Tibial artery (tissue), 4 donors: ENCODE results near the gene DNER.
"Not testable (repeated sequence)": the region's sequence is repeated elsewhere in the genome, so short reads cannot be mapped to it uniquely, and the experiment has no call there.

Experiments
- DNase-seq, 2 donors: peaks; one replicate each; pipeline ENCODE4 v3.0.0-alpha.2; 2019
- H3K27ac ChIP-seq, 2 donors: fragments of 200-600 bp; sonication (generic) in 1 of 2; 1 replicate in 1 of 2; 2 replicates in 1 of 2; pipeline ENCODE4 v1.5.1; 2018 to 2019; ENCODE audit warnings: mild to moderate bottlenecking in 1 of 2
- H3K27me3 ChIP-seq, 2 donors: fragments of 200-600 bp; sonication (generic) in 1 of 2; one replicate each; pipeline versions ENCODE4 v1.5.1 to v1.6.0; 2016 to 2019
- H3K36me3 ChIP-seq, 3 donors: fragments of 200-600 bp; sonication (generic) in 2 of 3; one replicate each; pipeline ENCODE4 v1.5.1; 2016 to 2019; ENCODE audit warnings: mild to moderate bottlenecking in 2 of 3
- H3K4me1 ChIP-seq, 4 donors: fragments of 200-600 bp; sonication (generic) in 2 of 4; 1 replicate in 3 of 4; 2 replicates in 1 of 4; pipeline ENCODE4 v1.5.1; 2016 to 2019
- H3K4me3 ChIP-seq, 2 donors: fragments of 200-600 bp; sonication (generic) in 1 of 2; 1 replicate in 1 of 2; 2 replicates in 1 of 2; pipeline ENCODE4 v1.5.1; 2018 to 2019; ENCODE audit warnings: mild to moderate bottlenecking in 2 of 2
- H3K9me3 ChIP-seq, 3 donors: fragments of 200-600 bp; sonication (generic) in 1 of 3; one replicate each; pipeline ENCODE4 v1.5.1; 2016 to 2019
- CTCF ChIP-seq, 2 experiments: fragments of 200-600 bp in 1 of 2; fragments of 450-650 bp in 1 of 2; IDR thresholded peaks; one replicate each; pipeline ENCODE4 v1.5.1; 2017 to 2019; ENCODE audit warnings: antibody characterized with exemption in 2 of 2, mild to moderate bottlenecking in 1 of 2, moderate library complexity in 1 of 2
- intact Hi-C: fragments of 100-400 bp; cut with DNase I; formaldehyde crosslinking; loops from one replicate; pipeline ENCODE4 v1.15.0; 2023; ENCODE audit warnings: low total_unique reads

DNER gene

DNA sequence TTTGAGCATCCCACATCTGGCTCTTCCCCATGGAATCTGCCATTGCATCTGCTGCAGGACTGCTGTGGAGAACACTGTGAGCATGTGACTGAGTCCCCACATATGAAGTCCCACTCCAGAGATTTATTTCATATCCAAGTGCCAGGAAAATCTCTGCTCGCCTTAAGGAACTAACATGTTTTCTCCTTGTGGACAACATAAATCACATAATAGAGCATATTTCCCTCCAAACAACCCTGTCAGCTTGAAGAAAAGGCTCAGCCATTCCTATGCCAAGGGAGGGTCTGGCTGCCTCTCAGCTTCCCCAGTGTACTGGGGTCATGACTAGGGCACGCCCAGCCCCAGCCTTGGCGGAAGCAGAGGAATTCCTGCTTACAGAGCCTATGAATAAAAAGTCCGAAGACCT is 193.7 kb downstream of the DNER start:
- H3K27ac ChIP-seq = peak overlapping the region in 1 of 2 donors; percentile 30
- TF ChIP-seq CTCF (IDR thresholded peaks at IDR 0.05) = no peak
- DNase-seq = peak in 1 of 2 donors; percentile 45
- intact Hi-C loops = no loop called here
- no peaks in the 10 kb centered on the region for H3K36me3 ChIP-seq
- peaks cover 0 to 2% of the 10 kb centered on the region in 2 donors for H3K27me3 ChIP-seq
- no peak overlapping the region for H3K4me3 ChIP-seq
- peaks cover 0 to 7% (median 0%) of the 10 kb centered on the region in 4 donors for H3K4me1 ChIP-seq
- H3K9me3 ChIP-seq = no peaks in the 10 kb centered on the region

- Histone ChIP-seq H3K4me3 (no peak overlapping the region), H3K9me3 (no peaks in the 10 kb centered on the region), H3K4me1 (peaks cover 0 to 7% (median 0%) of the 10 kb centered on the region in 4 donors), H3K27me3 (peaks cover 0 to 2% of the 10 kb centered on the region in 2 donors), H3K36me3 (no peaks in the 10 kb centered on the region), H3K27ac (no peak overlapping the region)
- no peak for TF ChIP-seq CTCF (IDR thresholded peaks at IDR 0.05)
- intact Hi-C loops = no loop called here
- DNase-seq = no peak
Measured at GRCh38 chr2:229519655-229520430, 194.5 kb downstream of the DNER start.

DNA sequence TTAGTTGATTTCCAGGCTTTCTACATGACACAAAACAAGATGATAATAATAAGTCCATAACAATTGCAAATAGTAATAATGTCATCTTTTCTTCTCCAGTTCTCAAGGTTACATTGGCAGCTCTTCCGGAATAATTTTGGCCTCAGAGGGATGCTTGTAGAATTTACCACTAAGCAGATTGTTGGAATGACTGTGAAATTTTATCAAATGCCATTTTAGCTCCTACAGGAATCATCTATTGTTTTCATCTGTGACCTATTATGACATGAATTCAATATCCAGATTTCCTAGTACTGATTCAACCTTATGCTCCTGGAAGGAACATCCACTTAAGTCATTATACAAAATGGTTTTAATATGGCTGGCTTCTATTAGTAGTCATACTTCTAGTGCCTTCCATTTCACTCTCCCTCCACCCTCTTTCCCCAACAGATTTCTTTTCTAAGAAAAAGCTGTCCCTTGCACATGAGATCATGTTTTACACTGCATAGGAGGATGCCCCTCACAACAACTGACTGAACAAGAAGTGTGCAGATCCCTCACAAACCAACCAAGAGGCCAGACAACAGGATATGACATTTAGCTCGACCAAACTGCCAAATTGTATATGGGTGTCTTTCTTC is 200.0 kb downstream of the DNER start:
- H3K4me1 ChIP-seq = no peaks in the 10 kb centered on the region
- no peak for TF ChIP-seq CTCF (IDR thresholded peaks at IDR 0.05)
- no peaks in the 10 kb centered on the region for H3K36me3 ChIP-seq
- intact Hi-C loops = no loop called here
- no peaks in the 10 kb centered on the region for H3K27me3 ChIP-seq
- DNase-seq = no peak
- H3K9me3 ChIP-seq = no peaks in the 10 kb centered on the region
- H3K4me3 ChIP-seq = no peak overlapping the region
- no peak overlapping the region for H3K27ac ChIP-seq

DNA sequence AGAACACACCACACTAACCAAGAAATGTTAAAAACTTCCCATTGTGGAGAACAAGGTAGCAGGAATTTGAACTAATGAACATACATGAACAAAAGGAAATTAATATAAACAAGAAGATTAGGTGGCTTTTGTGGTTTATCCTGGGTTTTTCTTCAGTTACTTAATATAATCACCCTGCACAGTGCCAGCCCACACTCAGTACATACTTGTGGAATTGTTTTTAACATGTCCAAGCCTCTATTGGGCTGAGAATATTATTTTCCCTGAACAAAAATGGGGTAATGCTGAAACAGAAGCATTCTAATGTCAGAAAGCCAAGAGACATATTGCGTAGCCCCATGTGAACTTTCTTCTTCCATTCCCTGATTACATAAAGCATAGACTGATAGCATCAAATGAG is 202.8 kb downstream of the DNER start:
- intact Hi-C loops = no loop called here
- DNase-seq = no peak
- Histone ChIP-seq H3K36me3 (no peaks in the 10 kb centered on the region), H3K4me3 (no peak overlapping the region), H3K9me3 (no peaks in the 10 kb centered on the region), H3K27ac (no peak overlapping the region), H3K4me1 (no peaks in the 10 kb centered on the region), H3K27me3 (no peaks in the 10 kb centered on the region)
- no peak for TF ChIP-seq CTCF (IDR thresholded peaks at IDR 0.05)

- H3K27me3 ChIP-seq, H3K4me1 ChIP-seq, H3K4me3 ChIP-seq, H3K36me3 ChIP-seq, intact Hi-C loops, DNase-seq, H3K9me3 ChIP-seq, H3K27ac ChIP-seq: not testable (repeated sequence)
Measured at GRCh38 chr2:229506699-229507098, 207.7 kb downstream of the DNER start.

DNA sequence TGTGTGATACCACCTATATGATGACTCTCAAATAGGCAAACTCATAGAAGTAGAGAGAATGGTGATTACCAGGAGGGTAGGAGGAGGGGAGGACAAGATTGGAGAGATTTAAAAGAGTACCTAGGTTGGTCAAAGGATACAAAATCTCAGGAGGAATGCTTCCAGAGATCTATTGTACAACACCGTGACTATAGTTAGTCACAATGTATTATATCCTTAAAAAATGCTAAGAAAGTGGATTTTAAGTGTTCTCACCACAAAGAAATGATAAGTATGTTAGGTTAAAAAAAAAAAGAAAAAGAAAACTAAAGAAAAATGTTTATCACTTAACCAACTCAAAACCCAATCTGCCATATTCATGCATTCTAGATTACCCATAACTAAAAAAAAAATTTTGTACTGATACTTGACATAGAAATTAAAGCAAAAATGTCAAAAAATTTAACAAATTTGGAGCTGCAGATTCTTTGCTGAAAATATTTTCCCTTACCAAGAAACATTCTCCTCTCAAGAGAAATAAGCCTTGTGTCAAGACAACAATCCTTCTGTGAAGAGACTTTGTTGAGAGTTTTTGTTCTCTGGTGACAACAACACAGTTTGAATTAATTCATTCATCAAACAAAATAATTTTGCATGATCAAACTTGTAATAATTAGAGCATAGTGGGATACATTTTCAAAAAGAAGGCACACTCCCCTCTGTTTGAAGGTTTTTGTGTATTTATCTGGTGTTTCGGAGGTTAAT is 213.1 kb downstream of the DNER start:
- intact Hi-C loops = no loop called here
- TF ChIP-seq CTCF (IDR thresholded peaks at IDR 0.05) = no peak
- peaks cover 0 to 10% (median 0%) of the 10 kb centered on the region in 3 donors for H3K9me3 ChIP-seq

More for the DNA sequence above, 213.1 kb downstream of the DNER start:
- H3K4me3 ChIP-seq = no peak overlapping the region
- no peak for DNase-seq
- no peaks in the 10 kb centered on the region for H3K36me3 ChIP-seq
- no peak overlapping the region for H3K27ac ChIP-seq
- H3K4me1 ChIP-seq = no peaks in the 10 kb centered on the region
- H3K27me3 ChIP-seq = no peaks in the 10 kb centered on the region
